GM21529 (cell line): Measurements from ENCODE around the gene ZNF552.

Experiments
- ATAC-seq: cut with Tn5 transposase; IDR thresholded peaks from one replicate; pipeline ENCODE4 v1.9.1; 2021; ENCODE audit not compliant: unreplicated experiment

The ZNF552 gene

GRCh38 chr19:57779220-57779845 lies 35.4 kb downstream of the ZNF552 start:
- ATAC-seq = no peak

- ATAC-seq = no peak
These were observed 36.4 kb downstream of the ZNF552 start for GRCh38 chr19:57778336-57778735.

- ATAC-seq = no peak
These were observed 37.9 kb downstream of the ZNF552 start for GRCh38 chr19:57776764-57777296.

GRCh38 chr19:57773488-57773887 lies 41.2 kb downstream of the ZNF552 start:
- no peak for ATAC-seq

GRCh38 chr19:57771417-57771816 lies 43.3 kb downstream of the ZNF552 start:
- no peak for ATAC-seq

- ATAC-seq = peak; percentile 98
These were observed 45.2 kb downstream of the ZNF552 start, which contains the start of gene ZNF586 for GRCh38 chr19:57769345-57770131. Gene ZNF586, plus strand, starts transcription at chr19:57769676. Its CDS starts 167 bp downstream, at chr19:57769843.

GRCh38 chr19:57759096-57759495 lies 55.6 kb downstream of the ZNF552 start:
- ATAC-seq = no peak

- ATAC-seq = no peak
These were observed 56.8 kb downstream of the ZNF552 start for GRCh38 chr19:57757941-57758340.
